ELF-1 (cell line): Measurements from ENCODE around the gene SGO1.
A peak's percentile ranks its signal among the peaks of the same experiment; 100 is the strongest.
"Not testable (repeated sequence)": the region's sequence is repeated elsewhere in the genome, so short reads cannot be mapped to it uniquely, and the experiment has no call there.

Experiments
- DNase-seq: peaks from one replicate; pipeline ENCODE4 v3.0.0-alpha.2; 2016; ENCODE audit warnings: low read depth, low spot score

The SGO1 gene

GRCh38 chr3:20185679-20186599 lies at the start of gene SGO1:
Gene SGO1, minus strand, starts transcription at chr3:20186206. Its CDS starts 2,179 bp downstream, at chr3:20184027.
- peak; percentile 99 for DNase-seq

GRCh38 chr3:20235796-20236195 lies 49.8 kb upstream of the SGO1 start:
- no peak for DNase-seq

GRCh38 chr3:20232906-20233780 lies 47.1 kb upstream of the SGO1 start:
- DNase-seq, result no peak

GRCh38 chr3:20230954-20231353 lies 44.9 kb upstream of the SGO1 start:
- no peak for DNase-seq

- DNase-seq, result no peak
Observed at GRCh38 chr3:20225769-20226168, 39.8 kb upstream of the SGO1 start.

GRCh38 chr3:20222274-20222673 lies 36.3 kb upstream of the SGO1 start:
- peak; percentile 7 for DNase-seq

GRCh38 chr3:20218215-20218614 lies 32.2 kb upstream of the SGO1 start:
- no peak for DNase-seq

- no peak for DNase-seq
Observed at GRCh38 chr3:20215636-20216035, 29.6 kb upstream of the SGO1 start.

- DNase-seq, result not testable (repeated sequence)
Observed at GRCh38 chr3:20213491-20213890, 27.5 kb upstream of the SGO1 start.

- DNase-seq, result not testable (repeated sequence)
Observed at GRCh38 chr3:20207945-20208344, 21.9 kb upstream of the SGO1 start.

- DNase-seq, result not testable (repeated sequence)
Observed at GRCh38 chr3:20205898-20206297, 19.9 kb upstream of the SGO1 start.

- no peak for DNase-seq
Observed at GRCh38 chr3:20201143-20201542, 15.1 kb upstream of the SGO1 start.

- no peak for DNase-seq
Observed at GRCh38 chr3:20197775-20198174, 11.8 kb upstream of the SGO1 start.

- DNase-seq, result no peak
Observed at GRCh38 chr3:20194793-20195460, 8.9 kb upstream of the SGO1 start.

GRCh38 chr3:20190991-20191390 lies 5.0 kb upstream of the SGO1 start:
- peak; percentile 7 for DNase-seq

GRCh38 chr3:20186600-20187004 lies 596 bp upstream of the SGO1 start:
- DNase-seq, result no peak

- DNase-seq, result peak; percentile 27
Observed at GRCh38 chr3:20185331-20185678, 701 bp downstream of the SGO1 start.

- no peak for DNase-seq
Observed at GRCh38 chr3:20182206-20182605, 3.8 kb downstream of the SGO1 start.

- DNase-seq, result no peak
Observed at GRCh38 chr3:20181276-20181675, 4.7 kb downstream of the SGO1 start.

GRCh38 chr3:20173844-20174410 lies 12.1 kb downstream of the SGO1 start:
- DNase-seq, result no peak

GRCh38 chr3:20161714-20162113 lies 24.3 kb downstream of the SGO1 start:
- no peak for DNase-seq

GRCh38 chr3:20160230-20160629 lies 25.8 kb downstream of the SGO1 start:
- DNase-seq, result no peak
